ENCODE data around the gene MS4A6A. TPM values are rescaled to one million over a fixed set of nuclear protein-coding genes. Genes with fewer than 3 reads are reported as not detected.

MS4A6A gene
- total RNA-seq, 1 donor from 2014 or later: not detected

DNA sequence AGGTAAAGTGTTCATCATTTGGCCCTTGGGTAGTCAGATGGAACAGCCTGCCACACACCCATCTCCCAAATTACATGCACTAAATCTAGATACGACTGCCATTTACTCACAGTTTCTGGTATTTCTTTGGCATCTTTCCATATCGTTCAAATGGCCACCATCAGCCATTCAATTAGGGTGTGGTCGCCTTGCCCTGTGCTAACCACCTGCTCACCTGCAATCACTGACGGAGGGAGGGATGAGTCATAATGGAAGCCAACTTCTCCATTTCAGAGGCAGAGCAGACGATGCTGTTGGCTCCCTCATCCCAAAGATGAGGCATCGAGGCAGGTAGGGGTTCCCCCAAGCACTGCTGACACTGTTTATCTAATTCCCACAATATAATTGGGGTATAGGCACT is 14.6 kb downstream of the MS4A6A start:
- no peaks in the 10 kb centered on the region for H3K27me3 Mint-ChIP-seq (ENCODE audit: low read depth, unreplicated experiment)
- FAIRE-seq (no peak), DNase-seq (ENCODE audit: low read depth) (no peak)
- no peak overlapping the region for H3K9ac ChIP-seq (ENCODE audit: low read length)
- peaks cover 6% of the 10 kb centered on the region for H3K4me1 Mint-ChIP-seq (ENCODE audit: low read depth, unreplicated experiment)
- peaks cover 1% of the 10 kb centered on the region for H3K9me3 Mint-ChIP-seq (ENCODE audit: unreplicated experiment)
- no peaks in the 10 kb centered on the region for H3K79me2 ChIP-seq (ENCODE audit: insufficient read depth, low read length)
- H3K36me3 Mint-ChIP-seq (ENCODE audit: low read depth, unreplicated experiment): no peaks in the 10 kb centered on the region
- no peaks in the 10 kb centered on the region for H3K27me3 ChIP-seq (ENCODE audit: insufficient read depth, low read length)
- TF ChIP-seq CTCF (IDR thresholded peaks at IDR 0.05; ENCODE audit: insufficient read depth, low read depth, low read length) (no peak), EZH2 (IDR thresholded peaks at IDR 0.05; ENCODE audit: insufficient read depth, low read length) (no peak)
- H3K4me2 ChIP-seq (ENCODE audit: low read length): no peak overlapping the region
- H3K4me1 ChIP-seq (ENCODE audit: insufficient read depth, low read length): no peaks in the 10 kb centered on the region
- H2AFZ ChIP-seq (ENCODE audit: low read depth, low read length): no peak overlapping the region
- no peaks in the 10 kb centered on the region for H4K20me1 ChIP-seq (ENCODE audit: insufficient read depth, low read length)
- no peak overlapping the region for H3K27ac ChIP-seq (ENCODE audit: low read depth, low read length)
- no peak overlapping the region for H3K27ac Mint-ChIP-seq (ENCODE audit: unreplicated experiment)
- peaks cover 5% of the 10 kb centered on the region for H3K9me3 ChIP-seq (ENCODE audit: insufficient read depth, low read depth, low read length)
- no peak overlapping the region for H3K4me3 ChIP-seq (ENCODE audit: insufficient read depth, low read depth, low read length)
- no peak overlapping the region for H3K4me3 Mint-ChIP-seq (ENCODE audit: unreplicated experiment)
- H3K36me3 ChIP-seq (ENCODE audit: insufficient read depth, low read length): no peaks in the 10 kb centered on the region

DNA sequence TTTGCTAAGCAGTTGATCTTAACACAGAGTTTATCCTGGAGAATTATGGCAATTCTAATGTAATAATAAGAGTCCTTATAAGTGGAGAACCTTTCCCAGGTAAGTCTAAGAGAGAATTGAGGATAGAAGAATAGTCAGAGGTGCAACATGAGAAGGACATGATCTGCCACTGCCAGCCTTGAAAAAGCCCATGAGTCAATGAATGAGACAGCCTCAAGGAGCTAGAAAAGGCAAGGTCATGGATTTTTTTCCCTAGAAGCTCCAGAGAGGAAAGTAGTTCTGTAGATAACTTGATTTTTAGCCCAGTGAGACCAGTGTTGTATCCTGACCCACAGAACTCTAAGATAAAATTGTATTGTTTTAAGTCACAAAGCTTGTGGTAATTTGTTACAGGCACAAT is 16.9 kb downstream of the MS4A6A start:
- TF ChIP-seq CTCF (IDR thresholded peaks at IDR 0.05; ENCODE audit: insufficient read depth, low read depth, low read length): no peak
- no peak for TF ChIP-seq EZH2 (IDR thresholded peaks at IDR 0.05; ENCODE audit: insufficient read depth, low read length)
- no peaks in the 10 kb centered on the region for H3K36me3 ChIP-seq (ENCODE audit: insufficient read depth, low read length)
- no peak overlapping the region for H2AFZ ChIP-seq (ENCODE audit: low read depth, low read length)
- Mint-ChIP-seq H3K4me1 (ENCODE audit: low read depth, unreplicated experiment) (peaks cover 6% of the 10 kb centered on the region), H3K36me3 (ENCODE audit: low read depth, unreplicated experiment) (no peaks in the 10 kb centered on the region), H3K9me3 (ENCODE audit: unreplicated experiment) (peaks cover 1% of the 10 kb centered on the region), H3K27me3 (ENCODE audit: low read depth, unreplicated experiment) (no peaks in the 10 kb centered on the region), H3K27ac (ENCODE audit: unreplicated experiment) (no peak overlapping the region), H3K4me3 (ENCODE audit: unreplicated experiment) (no peak overlapping the region)
- H3K9ac ChIP-seq (ENCODE audit: low read length): no peak overlapping the region
- H3K79me2 ChIP-seq (ENCODE audit: insufficient read depth, low read length): no peaks in the 10 kb centered on the region
- no peaks in the 10 kb centered on the region for H4K20me1 ChIP-seq (ENCODE audit: insufficient read depth, low read length)
- no peak overlapping the region for H3K4me2 ChIP-seq (ENCODE audit: low read length)
- no peaks in the 10 kb centered on the region for H3K4me1 ChIP-seq (ENCODE audit: insufficient read depth, low read length)
- DNase-seq (ENCODE audit: low read depth) (no peak), FAIRE-seq (no peak)
- H3K4me3 ChIP-seq (ENCODE audit: insufficient read depth, low read depth, low read length): no peak overlapping the region
- H3K27ac ChIP-seq (ENCODE audit: low read depth, low read length): no peak overlapping the region
- no peaks in the 10 kb centered on the region for H3K27me3 ChIP-seq (ENCODE audit: insufficient read depth, low read length)
- peaks cover 5% of the 10 kb centered on the region for H3K9me3 ChIP-seq (ENCODE audit: insufficient read depth, low read depth, low read length)

- FAIRE-seq: no peak
Observed at GRCh38 chr11:60165538-60165937, 17.3 kb downstream of the MS4A6A start.

More at GRCh38 chr11:60165538-60165937, 17.3 kb downstream of the MS4A6A start:
- H3K4me3 Mint-ChIP-seq (ENCODE audit: unreplicated experiment): no peak overlapping the region
- H3K4me1 ChIP-seq (ENCODE audit: insufficient read depth, low read length): no peaks in the 10 kb centered on the region
- H3K36me3 Mint-ChIP-seq (ENCODE audit: low read depth, unreplicated experiment): no peaks in the 10 kb centered on the region
- no peak for DNase-seq (ENCODE audit: low read depth)
- no peak overlapping the region for H3K9ac ChIP-seq (ENCODE audit: low read length)
- H3K4me3 ChIP-seq (ENCODE audit: insufficient read depth, low read depth, low read length): no peak overlapping the region
- no peaks in the 10 kb centered on the region for H3K36me3 ChIP-seq (ENCODE audit: insufficient read depth, low read length)
- no peaks in the 10 kb centered on the region for H3K79me2 ChIP-seq (ENCODE audit: insufficient read depth, low read length)
- H2AFZ ChIP-seq (ENCODE audit: low read depth, low read length): no peak overlapping the region
- no peak overlapping the region for H3K27ac ChIP-seq (ENCODE audit: low read depth, low read length)
- no peak overlapping the region for H3K4me2 ChIP-seq (ENCODE audit: low read length)
- H3K9me3 Mint-ChIP-seq (ENCODE audit: unreplicated experiment): peaks cover 1% of the 10 kb centered on the region
- H4K20me1 ChIP-seq (ENCODE audit: insufficient read depth, low read length): no peaks in the 10 kb centered on the region
- H3K27ac Mint-ChIP-seq (ENCODE audit: unreplicated experiment): no peak overlapping the region
- H3K4me1 Mint-ChIP-seq (ENCODE audit: low read depth, unreplicated experiment): peaks cover 6% of the 10 kb centered on the region
- no peak for TF ChIP-seq CTCF (IDR thresholded peaks at IDR 0.05; ENCODE audit: insufficient read depth, low read depth, low read length)
- no peak for TF ChIP-seq EZH2 (IDR thresholded peaks at IDR 0.05; ENCODE audit: insufficient read depth, low read length)
- peaks cover 5% of the 10 kb centered on the region for H3K9me3 ChIP-seq (ENCODE audit: insufficient read depth, low read depth, low read length)
- no peaks in the 10 kb centered on the region for H3K27me3 ChIP-seq (ENCODE audit: insufficient read depth, low read length)
- H3K27me3 Mint-ChIP-seq (ENCODE audit: low read depth, unreplicated experiment): no peaks in the 10 kb centered on the region

Data from astrocyte (in vitro differentiated cells and primary cell).